HepG2 (cell line): ENCODE measurements around the gene FBXO10. TPM values are rescaled to one million over a fixed set of nuclear protein-coding genes. Genes with fewer than 3 reads are reported as not detected.

Experiments
- ATF1 ChIP-seq: IDR thresholded peaks from 2 replicates; pipeline ENCODE4 v1.6.1; 2016; ENCODE audit warnings: mild to moderate bottlenecking, control low read depth
- CSRNP1 ChIP-seq: sonication (generic); formaldehyde crosslinking; IDR thresholded peaks from 2 replicates; pipeline ENCODE4 v1.8.1; 2023; ENCODE audit warnings: mild to moderate bottlenecking, missing genetic modification reagents
- NFYB ChIP-seq: sonication (generic); formaldehyde crosslinking; IDR thresholded peaks from 2 replicates; pipeline ENCODE4 v1.4.0; 2020; ENCODE audit warnings: missing genetic modification reagents
- PITX1 ChIP-seq: sonication (generic); formaldehyde crosslinking; IDR thresholded peaks from 2 replicates; pipeline ENCODE4 v1.5.1; 2020; ENCODE audit warnings: mild to moderate bottlenecking, missing genetic modification reagents
- SMAD9 ChIP-seq: sonication (generic); formaldehyde crosslinking; IDR thresholded peaks from 2 replicates; pipeline ENCODE4 v1.5.1; 2020; ENCODE audit warnings: mild to moderate bottlenecking, missing genetic modification reagents
- SNRNP70 ChIP-seq: fragments of 200-400 bp; formaldehyde crosslinking; IDR thresholded peaks from 2 replicates; pipeline ENCODE4 v1.6.1; 2017; ENCODE audit warnings: mild to moderate bottlenecking, low read depth, low read length, moderate library complexity
- SYNCRIP ChIP-seq: fragments of 200-400 bp; formaldehyde crosslinking; IDR thresholded peaks from 2 replicates; pipeline ENCODE4 v1.6.1; 2018; ENCODE audit warnings: mild to moderate bottlenecking, low read depth, low read length; ENCODE audit not compliant: insufficient read depth
- ZNF3 ChIP-seq: IDR thresholded peaks from 2 replicates; pipeline ENCODE4 v1.7.0; 2017; ENCODE audit warnings: inconsistent platforms
- ZNF318 ChIP-seq: sonication (generic); formaldehyde crosslinking; IDR thresholded peaks from 2 replicates; pipeline ENCODE4 v1.4.0; 2020; ENCODE audit warnings: mild to moderate bottlenecking, missing genetic modification reagents
- ZNF44 ChIP-seq: sonication (generic); formaldehyde crosslinking; IDR thresholded peaks from 2 replicates; pipeline ENCODE4 v1.5.1; 2020; ENCODE audit warnings: mild to moderate bottlenecking, missing genetic modification reagents
- ZNF614 ChIP-seq: IDR thresholded peaks from 2 replicates; pipeline ENCODE4 v1.6.1; 2018; ENCODE audit warnings: missing biosample characterization, missing genetic modification reagents, inconsistent platforms, borderline replicate concordance
- ZNF772 ChIP-seq: sonication (generic); formaldehyde crosslinking; IDR thresholded peaks from 2 replicates; pipeline ENCODE4 v1.5.0; 2020; ENCODE audit warnings: mild to moderate bottlenecking, missing genetic modification reagents
- ZSCAN20 ChIP-seq: sonication (generic); formaldehyde crosslinking; IDR thresholded peaks from 2 replicates; pipeline ENCODE4 v1.4.0; 2020; ENCODE audit warnings: missing genetic modification reagents, mild to moderate bottlenecking, borderline replicate concordance
- polyA plus RNA-seq, 8 experiments: library from polyadenylated mRNA; depleted of rRNA in 3 of 8; stranded (reverse) in 7 of 8; unstranded in 1 of 8; fragments of >200 nt; fragmentation: Illumina TruSeq in 4 of 8; extraction: Trizol in 4 of 8; gene quantifications; 2 replicates each; pipeline versions ENCODE4 v1.2.1 to v1.2.3, GENCODE V29; 2011 to 2016; ENCODE audit warnings: low read depth in 4 of 8, missing spikeins in 1 of 8, mixed read lengths in 1 of 8; ENCODE audit not compliant: insufficient read depth in 1 of 8
- total RNA-seq, 5 experiments: library from RNA; depleted of rRNA; stranded (reverse); fragments of >200 nt; fragmentation: Illumina TruSeq; extraction: Trizol; gene quantifications; 2 replicates each; pipeline ENCODE4 v1.2.3, GENCODE V29; 2016; ENCODE audit warnings: low read depth in 1 of 5
- TF ChIP-seq, protein P1 (sequence below): sonication (generic); formaldehyde crosslinking; IDR thresholded peaks from 2 replicates; pipeline ENCODE4 v1.5.1; 2020; ENCODE audit warnings: mild to moderate bottlenecking, missing genetic modification reagents, moderate library complexity

Gene FBXO10
- total and polyA plus RNA-seq, 2 of the 13 experiments (the other 11 are each of a cell fraction or from before 2014, with no cell fraction given): 3.1 to 5.1 TPM

DNA sequence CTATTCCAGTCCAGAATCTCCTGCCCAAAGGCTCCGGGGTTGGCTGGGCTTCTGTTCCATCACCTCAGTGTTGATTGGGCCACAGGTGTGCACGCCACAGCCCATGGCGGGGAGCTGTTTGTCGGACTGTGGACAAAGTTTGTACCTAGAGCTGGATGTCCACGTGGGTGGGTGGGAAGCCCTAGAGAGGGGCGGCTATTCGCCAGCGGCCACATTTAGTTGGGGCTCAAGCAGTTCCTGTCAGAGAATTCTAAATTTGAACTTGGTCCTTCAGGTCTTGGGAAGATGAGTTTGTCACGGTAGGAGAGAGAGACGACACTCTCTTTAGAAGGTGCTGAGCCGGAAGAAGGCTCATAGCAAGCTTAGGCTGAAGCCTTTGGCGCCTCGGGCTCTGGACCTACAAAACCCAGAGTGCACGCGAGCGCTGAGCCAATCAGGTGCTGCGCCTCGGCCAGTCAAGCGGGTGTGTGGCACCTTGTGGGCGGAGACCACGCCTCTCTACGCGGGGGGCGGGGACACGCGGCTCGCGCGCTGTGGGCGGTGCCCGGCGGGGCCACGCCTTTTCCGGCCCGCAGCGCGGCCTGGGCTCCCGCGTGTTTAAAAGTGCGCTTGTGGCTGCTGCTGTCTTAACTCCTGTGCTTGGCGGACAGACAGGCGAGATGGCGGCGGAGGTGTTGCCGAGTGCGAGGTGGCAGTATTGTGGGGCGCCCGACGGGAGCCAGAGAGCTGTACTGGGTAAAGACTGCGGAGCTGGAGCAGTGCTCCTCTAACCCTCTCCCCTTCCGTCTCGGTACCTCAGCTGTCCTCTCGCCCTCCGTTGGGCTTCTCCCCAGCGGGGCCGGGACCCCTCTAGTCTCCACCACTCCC is 90.6 kb downstream of the FBXO10 start, which contains the start of gene POLR1E (continued):
- TF ChIP-seq ATF1 (peak; percentile 36; the same call in 1 of the 2 replicates), ZNF318 (CRISPR knock-in tag) (peak; percentile 76; the same call in 1 of the 2 replicates), ZNF3 (CRISPR knock-in tag) (no peak), ZNF44 (CRISPR knock-in tag) (peak; percentile 4; the same call in 1 of the 2 replicates), CSRNP1 (CRISPR knock-in tag) (0 out of 2 replicates have a peak, but pooled peaks have one; percentile 43), ZNF614 (peak; percentile 36; the same call in 1 of the 2 replicates), NFYB (CRISPR knock-in tag) (peak; percentile 80), ZNF772 (CRISPR knock-in tag) (peak; percentile 50; the same call in 1 of the 2 replicates), ZSCAN20 (CRISPR knock-in tag) (0 out of 2 replicates have a peak, but pooled peaks have one; percentile 34), SMAD9 (CRISPR knock-in tag) (0 out of 2 replicates have a peak, but pooled peaks have one; percentile 51), SYNCRIP (no peak), SNRNP70 (no peak), PITX1 (CRISPR knock-in tag) (peak; percentile 50; the same call in 1 of the 2 replicates)
- TF ChIP-seq, protein P1, sequence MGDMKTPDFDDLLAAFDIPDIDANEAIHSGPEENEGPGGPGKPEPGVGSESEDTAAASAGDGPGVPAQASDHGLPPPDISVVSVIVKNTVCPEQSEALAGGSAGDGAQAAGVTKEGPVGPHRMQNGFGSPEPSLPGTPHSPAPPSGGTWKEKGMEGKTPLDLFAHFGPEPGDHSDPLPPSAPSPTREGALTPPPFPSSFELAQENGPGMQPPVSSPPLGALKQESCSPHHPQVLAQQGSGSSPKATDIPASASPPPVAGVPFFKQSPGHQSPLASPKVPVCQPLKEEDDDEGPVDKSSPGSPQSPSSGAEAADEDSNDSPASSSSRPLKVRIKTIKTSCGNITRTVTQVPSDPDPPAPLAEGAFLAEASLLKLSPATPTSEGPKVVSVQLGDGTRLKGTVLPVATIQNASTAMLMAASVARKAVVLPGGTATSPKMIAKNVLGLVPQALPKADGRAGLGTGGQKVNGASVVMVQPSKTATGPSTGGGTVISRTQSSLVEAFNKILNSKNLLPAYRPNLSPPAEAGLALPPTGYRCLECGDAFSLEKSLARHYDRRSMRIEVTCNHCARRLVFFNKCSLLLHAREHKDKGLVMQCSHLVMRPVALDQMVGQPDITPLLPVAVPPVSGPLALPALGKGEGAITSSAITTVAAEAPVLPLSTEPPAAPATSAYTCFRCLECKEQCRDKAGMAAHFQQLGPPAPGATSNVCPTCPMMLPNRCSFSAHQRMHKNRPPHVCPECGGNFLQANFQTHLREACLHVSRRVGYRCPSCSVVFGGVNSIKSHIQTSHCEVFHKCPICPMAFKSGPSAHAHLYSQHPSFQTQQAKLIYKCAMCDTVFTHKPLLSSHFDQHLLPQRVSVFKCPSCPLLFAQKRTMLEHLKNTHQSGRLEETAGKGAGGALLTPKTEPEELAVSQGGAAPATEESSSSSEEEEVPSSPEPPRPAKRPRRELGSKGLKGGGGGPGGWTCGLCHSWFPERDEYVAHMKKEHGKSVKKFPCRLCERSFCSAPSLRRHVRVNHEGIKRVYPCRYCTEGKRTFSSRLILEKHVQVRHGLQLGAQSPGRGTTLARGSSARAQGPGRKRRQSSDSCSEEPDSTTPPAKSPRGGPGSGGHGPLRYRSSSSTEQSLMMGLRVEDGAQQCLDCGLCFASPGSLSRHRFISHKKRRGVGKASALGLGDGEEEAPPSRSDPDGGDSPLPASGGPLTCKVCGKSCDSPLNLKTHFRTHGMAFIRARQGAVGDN (CRISPR knock-in tag): peak; percentile 94
